HG02623 (cell line): ENCODE measurements around the gene IGFBP2.

Experiments used
- ATAC-seq: cut with Tn5 transposase; IDR thresholded peaks from one replicate; pipeline ENCODE4 v1.9.1; 2021; ENCODE audit warnings: moderate library complexity; ENCODE audit not compliant: unreplicated experiment

Gene IGFBP2

DNA sequence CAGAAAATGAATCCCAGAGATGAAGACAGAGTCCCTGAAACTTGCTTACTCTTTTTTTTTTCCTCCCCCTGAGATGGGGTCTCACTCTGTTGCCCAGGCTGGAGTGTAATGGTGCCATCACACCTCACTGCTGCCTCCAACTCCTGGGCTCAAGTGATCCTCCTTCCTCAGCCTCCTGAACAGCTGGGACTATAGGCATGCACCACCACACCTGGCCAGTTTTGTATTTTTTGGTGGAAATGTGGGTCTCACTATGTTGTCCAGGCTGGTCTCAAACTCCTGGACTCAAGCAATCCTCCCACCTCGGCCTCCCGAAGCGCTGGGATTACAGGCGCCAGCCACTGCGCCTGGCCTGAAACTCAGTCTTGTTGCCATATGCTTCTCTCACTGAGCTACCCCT lies 27.8 kb downstream of the IGFBP2 start:
- ATAC-seq: no peak

DNA sequence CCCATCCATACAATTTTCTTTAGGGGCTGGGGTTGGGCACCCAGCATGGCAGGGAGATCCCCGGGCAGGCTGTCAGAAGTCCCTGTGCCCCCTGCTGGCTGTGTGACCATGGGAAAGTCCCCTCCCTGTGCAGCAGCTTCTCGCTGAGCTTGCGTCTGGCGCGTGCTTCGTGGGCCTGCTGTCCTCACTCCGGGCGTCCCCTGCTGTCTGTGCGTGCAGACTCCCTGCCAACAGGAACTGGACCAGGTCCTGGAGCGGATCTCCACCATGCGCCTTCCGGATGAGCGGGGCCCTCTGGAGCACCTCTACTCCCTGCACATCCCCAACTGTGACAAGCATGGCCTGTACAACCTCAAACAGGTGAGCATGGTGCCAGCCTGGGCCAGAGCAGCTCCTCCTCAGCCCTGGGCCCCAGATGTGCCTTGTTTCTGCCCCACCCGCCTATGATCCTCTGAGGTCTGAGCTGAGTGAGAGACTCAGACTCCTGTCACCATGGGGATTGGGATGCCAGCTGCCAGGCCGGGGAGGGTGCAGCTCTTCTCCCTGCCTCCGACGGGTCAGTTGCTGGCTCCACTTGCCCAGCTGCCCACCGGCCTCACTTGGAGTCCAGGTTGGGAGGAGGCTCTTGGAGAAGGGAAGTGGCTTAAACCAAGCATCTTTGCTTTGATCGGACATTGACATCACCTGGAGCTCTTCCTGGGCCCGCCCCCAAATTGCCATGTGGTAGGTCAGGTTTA lies 28.6 kb downstream of the IGFBP2 start:
- ATAC-seq: no peak

- ATAC-seq: no peak
Measured at GRCh38 chr2:216663106-216663505, 29.9 kb downstream of the IGFBP2 start.

- no peak for ATAC-seq
Measured at GRCh38 chr2:216663846-216664245, 30.6 kb downstream of the IGFBP2 start.

DNA sequence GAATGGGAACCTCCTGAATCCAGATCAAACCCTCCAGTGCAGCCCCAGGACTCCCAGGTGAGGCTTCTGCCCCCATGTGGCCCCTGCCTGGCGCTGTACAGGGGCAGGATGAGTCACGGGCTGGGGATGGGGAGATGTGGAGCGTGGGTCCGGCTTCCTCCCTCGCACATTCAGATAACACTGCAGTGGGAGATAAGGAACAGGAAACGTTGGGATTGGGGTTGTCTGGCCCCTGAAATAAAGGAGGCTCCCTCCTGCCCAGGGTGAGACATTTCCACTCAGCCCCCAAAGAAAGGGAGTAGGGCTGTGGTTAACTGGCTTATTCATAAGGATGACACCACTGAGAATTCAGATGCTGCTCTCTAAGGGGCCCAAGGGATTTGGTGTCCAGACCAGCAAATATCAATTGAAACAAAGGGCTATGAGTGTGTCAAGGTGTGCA lies 31.4 kb downstream of the IGFBP2 start:
- no peak for ATAC-seq

DNA sequence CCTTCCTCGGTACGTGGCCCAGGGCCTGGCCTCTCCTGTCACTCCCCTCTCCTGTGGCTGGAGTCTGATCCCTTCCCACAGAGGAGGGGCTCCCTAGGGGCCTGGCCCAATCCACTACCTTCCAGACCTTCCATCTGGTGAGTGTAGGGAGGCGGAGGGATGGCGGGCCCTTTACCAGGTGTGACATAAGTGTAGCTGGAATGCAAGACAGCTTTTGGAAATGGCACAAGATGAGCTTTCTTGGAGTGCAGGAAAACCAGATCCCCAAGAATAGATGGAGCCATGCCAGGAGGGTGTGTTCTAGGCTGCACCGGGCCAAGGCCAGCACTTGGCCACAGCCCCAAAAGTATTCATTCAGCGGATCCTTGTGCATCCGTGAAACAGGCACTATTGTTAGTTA lies 32.0 kb downstream of the IGFBP2 start:
- no peak for ATAC-seq

- ATAC-seq: no peak
Measured at GRCh38 chr2:216665717-216666116, 32.5 kb downstream of the IGFBP2 start.

GRCh38 chr2:216666461-216667233 lies 33.4 kb downstream of the IGFBP2 start:
- ATAC-seq: no peak

GRCh38 chr2:216670266-216671080 lies 37.3 kb downstream of the IGFBP2 start:
- no peak for ATAC-seq

- no peak for ATAC-seq
Measured at GRCh38 chr2:216671081-216671411, 37.8 kb downstream of the IGFBP2 start.

GRCh38 chr2:216671791-216672343 lies 38.6 kb downstream of the IGFBP2 start:
- no peak for ATAC-seq

DNA sequence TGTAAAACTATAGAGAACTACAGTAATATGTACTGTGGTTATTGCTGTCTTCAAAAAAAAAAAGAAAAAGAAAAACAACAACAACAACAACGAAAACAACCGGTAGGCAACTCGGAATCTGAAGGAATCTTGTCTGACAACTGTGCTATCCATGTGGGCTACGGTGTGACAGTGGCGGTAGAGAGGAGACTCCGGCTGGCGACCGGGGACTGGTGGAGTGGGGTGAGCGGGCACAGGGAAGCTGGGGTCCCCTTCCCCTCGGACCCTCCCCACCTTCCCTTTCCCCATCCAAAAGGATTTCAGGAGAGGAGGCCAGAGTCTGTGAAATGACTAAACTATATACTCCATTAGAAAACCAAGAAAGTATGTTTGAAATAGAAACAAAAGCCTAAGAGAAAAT lies 39.2 kb downstream of the IGFBP2 start:
- ATAC-seq: no peak

DNA sequence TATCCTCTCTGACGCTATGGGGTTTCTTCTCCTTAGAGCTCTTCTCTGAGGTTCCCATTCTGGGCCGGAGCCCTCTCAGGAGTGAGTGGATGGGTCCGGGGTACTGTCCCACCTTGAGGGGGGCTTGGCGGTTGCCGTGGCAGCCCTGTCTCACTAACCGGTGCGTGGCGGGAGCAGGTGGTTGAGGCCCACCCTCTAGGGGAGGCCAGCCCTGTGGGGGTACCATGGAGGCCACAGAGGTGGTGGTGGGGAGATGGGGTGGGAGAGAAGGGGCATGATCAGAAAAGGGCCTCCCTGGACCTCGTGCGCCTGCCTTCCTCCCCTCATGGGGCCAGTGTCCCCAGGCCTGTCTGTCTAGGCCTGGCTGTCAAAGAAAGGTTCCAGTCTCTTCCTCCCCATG lies 39.8 kb downstream of the IGFBP2 start:
- ATAC-seq: no peak

- ATAC-seq: no peak
Measured at GRCh38 chr2:216673609-216674008, 40.4 kb downstream of the IGFBP2 start.

DNA sequence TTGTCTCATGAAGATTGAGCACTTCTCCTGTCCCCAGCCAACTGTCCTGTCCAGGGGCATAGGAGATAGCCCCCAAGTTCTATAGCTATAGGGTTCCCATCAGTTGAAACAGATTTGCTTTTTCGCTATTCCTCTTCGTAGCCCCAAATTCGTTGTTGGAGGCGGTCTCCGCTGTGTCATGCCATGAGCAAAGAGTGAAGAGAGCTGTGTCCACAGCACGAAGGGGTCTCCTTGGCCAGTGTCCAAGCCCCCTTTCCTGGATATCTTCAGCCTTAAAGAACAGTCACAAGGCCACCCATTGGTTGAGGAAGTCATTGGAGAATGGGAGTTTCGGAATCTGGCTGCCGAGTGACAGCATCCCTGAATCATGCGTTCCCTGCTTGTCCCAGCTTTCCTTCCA lies 41.2 kb downstream of the IGFBP2 start:
- ATAC-seq: no peak

GRCh38 chr2:216676630-216677029 lies 43.4 kb downstream of the IGFBP2 start:
- no peak for ATAC-seq

DNA sequence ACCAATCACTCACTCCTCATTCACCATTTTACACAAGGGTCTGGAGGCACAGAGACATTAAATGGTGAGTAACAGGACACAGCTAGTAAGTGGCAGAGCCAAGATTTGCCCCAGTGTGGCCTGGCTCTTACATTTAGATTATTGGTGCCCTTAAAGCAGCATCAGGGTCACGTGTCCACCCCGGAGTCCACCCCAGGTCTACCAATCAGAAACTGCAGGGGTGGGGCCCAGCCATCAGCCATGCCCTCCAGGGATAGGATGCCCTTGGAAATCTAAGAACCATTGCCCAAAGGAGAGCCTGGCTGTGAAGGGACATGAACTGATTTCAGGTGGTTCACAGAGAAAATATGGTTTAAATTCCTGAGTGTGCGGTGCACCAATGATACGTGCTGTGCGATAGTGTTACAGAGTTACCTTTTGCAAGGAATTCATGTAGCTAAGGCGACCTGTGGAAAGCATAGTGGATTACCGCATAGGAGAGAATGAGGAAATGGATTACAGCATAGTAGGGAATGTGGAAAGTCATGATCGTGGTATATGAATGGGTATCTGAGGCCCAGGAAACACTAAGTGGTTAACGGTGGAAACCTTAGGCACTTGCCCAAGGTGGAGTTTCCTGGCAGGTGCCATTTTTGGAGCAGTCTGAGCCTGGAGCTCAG lies 44.3 kb downstream of the IGFBP2 start:
- no peak for ATAC-seq

DNA sequence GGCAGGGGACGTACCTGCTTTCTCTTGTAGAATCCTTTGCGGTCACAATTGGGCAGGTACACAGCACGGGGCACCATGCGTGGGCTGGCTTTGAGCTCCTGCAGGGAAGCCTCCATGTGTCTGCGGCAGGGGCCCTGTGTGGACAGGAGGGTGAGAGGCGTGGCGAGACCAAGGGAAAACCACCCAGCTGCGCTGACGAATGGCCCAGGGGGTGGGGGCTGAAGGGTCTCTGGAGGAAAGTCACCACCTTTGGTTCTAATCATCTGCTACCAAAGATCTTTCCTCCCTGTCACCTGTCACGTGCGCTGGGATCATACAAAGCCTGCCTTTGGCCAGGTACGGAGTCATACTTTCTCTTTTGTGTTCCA lies 44.9 kb downstream of the IGFBP2 start:
- ATAC-seq: no peak

- ATAC-seq: no peak
Measured at GRCh38 chr2:216678813-216679657, 45.8 kb downstream of the IGFBP2 start.

- ATAC-seq: no peak
Measured at GRCh38 chr2:216679658-216680024, 46.4 kb downstream of the IGFBP2 start.
